Progenitor cell of endocrine pancreas (in vitro differentiated cells): ENCODE data around the gene STEAP3. TPM values are rescaled to one million over a fixed set of nuclear protein-coding genes. Genes with fewer than 3 reads are reported as not detected.

Source experiments
- DNase-seq: peaks from one replicate; pipeline ENCODE4 v3.0.0; 2021; ENCODE audit warnings: low spot score; ENCODE audit not compliant: unreplicated experiment
- H3K27ac Mint-ChIP-seq: 2 replicates; pipeline ENCODE4 v1.8.0; 2021; ENCODE audit warnings: mild to moderate bottlenecking, moderate library complexity, mixed read lengths
- H3K27me3 Mint-ChIP-seq: 2 replicates; pipeline ENCODE4 v1.8.0; 2021; ENCODE audit warnings: mixed read lengths
- H3K36me3 Mint-ChIP-seq: 2 replicates; pipeline ENCODE4 v1.8.0; 2022; ENCODE audit warnings: mixed read lengths; ENCODE audit not compliant: insufficient read depth
- H3K4me1 Mint-ChIP-seq: 2 replicates; pipeline ENCODE4 v1.8.0; 2021; ENCODE audit warnings: low read depth, mixed read lengths
- H3K4me3 Mint-ChIP-seq: 2 replicates; pipeline ENCODE4 v1.8.0; 2021; ENCODE audit warnings: low read depth, mild to moderate bottlenecking, moderate library complexity, mixed read lengths
- H3K9me3 Mint-ChIP-seq: 2 replicates; pipeline ENCODE4 v1.8.0; 2021; ENCODE audit warnings: low read depth, mixed read lengths
- total RNA-seq: library from RNA; stranded (reverse); gene quantifications from 2 replicates; pipeline ENCODE4 v1.2.1, GENCODE V29; 2021
- TF ChIP-seq, protein P1 (sequence below): fragments of 200-600 bp; sonication (generic); IDR thresholded peaks from one replicate; pipeline ENCODE4 v1.5.0; 2021; ENCODE audit warnings: antibody characterized with exemption, mild to moderate bottlenecking; ENCODE audit not compliant: unreplicated experiment

STEAP3 gene
- total RNA-seq, 1 donor from 2014 or later, result 3.9 TPM

- no peaks in the 10 kb centered on the region for H3K36me3 Mint-ChIP-seq
- peaks cover 14% of the 10 kb centered on the region for H3K4me1 Mint-ChIP-seq
- no peak overlapping the region for H3K4me3 Mint-ChIP-seq
- no peaks in the 10 kb centered on the region for H3K27me3 Mint-ChIP-seq
- DNase-seq, result no peak
- H3K27ac Mint-ChIP-seq, result no peak overlapping the region
- TF ChIP-seq, protein P1, sequence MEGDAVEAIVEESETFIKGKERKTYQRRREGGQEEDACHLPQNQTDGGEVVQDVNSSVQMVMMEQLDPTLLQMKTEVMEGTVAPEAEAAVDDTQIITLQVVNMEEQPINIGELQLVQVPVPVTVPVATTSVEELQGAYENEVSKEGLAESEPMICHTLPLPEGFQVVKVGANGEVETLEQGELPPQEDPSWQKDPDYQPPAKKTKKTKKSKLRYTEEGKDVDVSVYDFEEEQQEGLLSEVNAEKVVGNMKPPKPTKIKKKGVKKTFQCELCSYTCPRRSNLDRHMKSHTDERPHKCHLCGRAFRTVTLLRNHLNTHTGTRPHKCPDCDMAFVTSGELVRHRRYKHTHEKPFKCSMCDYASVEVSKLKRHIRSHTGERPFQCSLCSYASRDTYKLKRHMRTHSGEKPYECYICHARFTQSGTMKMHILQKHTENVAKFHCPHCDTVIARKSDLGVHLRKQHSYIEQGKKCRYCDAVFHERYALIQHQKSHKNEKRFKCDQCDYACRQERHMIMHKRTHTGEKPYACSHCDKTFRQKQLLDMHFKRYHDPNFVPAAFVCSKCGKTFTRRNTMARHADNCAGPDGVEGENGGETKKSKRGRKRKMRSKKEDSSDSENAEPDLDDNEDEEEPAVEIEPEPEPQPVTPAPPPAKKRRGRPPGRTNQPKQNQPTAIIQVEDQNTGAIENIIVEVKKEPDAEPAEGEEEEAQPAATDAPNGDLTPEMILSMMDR, result no peak
- H3K9me3 Mint-ChIP-seq, result no peaks in the 10 kb centered on the region
Observed at GRCh38 chr2:119242276-119243119, 18.9 kb downstream of the STEAP3 start.

DNA sequence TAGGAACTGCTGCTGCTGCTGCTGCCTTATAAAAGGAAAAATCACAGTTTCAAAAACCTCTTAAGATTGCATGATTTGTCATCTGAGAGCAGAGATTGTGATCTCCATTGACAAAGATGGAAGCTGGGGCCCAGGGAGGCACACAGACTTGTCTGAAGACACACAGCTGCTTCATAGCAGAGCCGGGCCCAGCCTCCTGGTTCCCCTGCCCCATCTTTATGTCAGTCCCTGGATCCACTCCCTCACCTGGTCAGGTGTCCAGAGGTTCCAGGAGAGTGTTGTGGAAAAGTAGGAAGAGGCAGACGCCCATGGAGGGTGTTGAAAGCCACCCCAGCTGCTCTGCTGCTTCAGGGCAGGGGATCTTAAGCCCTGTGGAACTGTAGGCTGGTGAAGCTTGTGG is 20.0 kb downstream of the STEAP3 start:
- DNase-seq, result no peak
- H3K27me3 Mint-ChIP-seq, result no peaks in the 10 kb centered on the region
- H3K27ac Mint-ChIP-seq, result no peak overlapping the region
- peaks cover 14% of the 10 kb centered on the region for H3K4me1 Mint-ChIP-seq
- H3K36me3 Mint-ChIP-seq, result peaks cover 2% of the 10 kb centered on the region
- no peaks in the 10 kb centered on the region for H3K9me3 Mint-ChIP-seq
- no peak overlapping the region for H3K4me3 Mint-ChIP-seq
- TF ChIP-seq, protein P1, result no peak

GRCh38 chr2:119245076-119245840 is 21.6 kb downstream of the STEAP3 start:
- H3K27ac Mint-ChIP-seq, result no peak overlapping the region
- H3K9me3 Mint-ChIP-seq, result no peaks in the 10 kb centered on the region
- H3K4me1 Mint-ChIP-seq, result peaks cover 12% of the 10 kb centered on the region
- peaks cover 2% of the 10 kb centered on the region for H3K36me3 Mint-ChIP-seq
- no peak for DNase-seq
- H3K4me3 Mint-ChIP-seq, result no peak overlapping the region
- H3K27me3 Mint-ChIP-seq, result no peaks in the 10 kb centered on the region
- TF ChIP-seq, protein P1, result no peak

DNA sequence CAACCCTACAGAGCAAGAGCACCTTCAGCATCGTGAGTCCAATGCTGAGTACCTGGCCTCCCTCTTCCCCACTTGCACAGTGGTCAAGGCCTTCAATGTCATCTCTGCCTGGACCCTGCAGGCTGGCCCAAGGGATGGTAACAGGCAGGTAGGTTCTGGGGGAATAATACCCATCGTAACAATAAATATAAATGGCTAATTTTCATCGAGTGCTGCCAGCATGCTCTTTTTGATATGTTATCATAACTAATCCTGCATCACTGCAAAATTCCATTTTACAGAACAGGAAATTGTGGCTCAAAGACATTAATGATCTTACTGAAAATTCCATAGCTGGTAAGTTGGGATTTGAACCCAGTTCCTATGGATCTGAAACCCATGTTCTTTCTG is 22.2 kb downstream of the STEAP3 start:
- Mint-ChIP-seq H3K27me3 (no peaks in the 10 kb centered on the region), H3K4me1 (peaks cover 8% of the 10 kb centered on the region), H3K4me3 (no peak overlapping the region), H3K27ac (no peak overlapping the region), H3K9me3 (no peaks in the 10 kb centered on the region), H3K36me3 (peaks cover 2% of the 10 kb centered on the region)
- DNase-seq, result no peak
- TF ChIP-seq, protein P1, result no peak
